Activated gamma-delta T cell (primary cell): ENCODE data around the gene TBC1D24.
A peak's percentile ranks its signal among the peaks of the same experiment; 100 is the strongest.

Experiments used
- DNase-seq: peaks from one replicate; lab custom pipeline; 2025; lab: John Stamatoyannopoulos, UW

The TBC1D24 gene

GRCh38 chr16:2499454-2499853 is 24.5 kb downstream of the TBC1D24 start:
- DNase-seq, result no peak

- DNase-seq, result no peak
These were observed 25.0 kb downstream of the TBC1D24 start for GRCh38 chr16:2499890-2500429.

- no peak for DNase-seq
These were observed 25.5 kb downstream of the TBC1D24 start for GRCh38 chr16:2500430-2500917.

GRCh38 chr16:2500918-2501750 is 26.2 kb downstream of the TBC1D24 start:
- DNase-seq, result peak; percentile 52

- no peak for DNase-seq
These were observed 27.3 kb downstream of the TBC1D24 start for GRCh38 chr16:2501946-2502895.

- no peak for DNase-seq
These were observed 30.8 kb downstream of the TBC1D24 start for GRCh38 chr16:2505695-2506094.

- no peak for DNase-seq
These were observed 32.2 kb downstream of the TBC1D24 start for GRCh38 chr16:2507052-2507659.

- DNase-seq, result no peak
These were observed 32.7 kb downstream of the TBC1D24 start for GRCh38 chr16:2507665-2508064.

GRCh38 chr16:2508722-2509400 is 33.9 kb downstream of the TBC1D24 start:
- no peak for DNase-seq

GRCh38 chr16:2511128-2511800 is 36.3 kb downstream of the TBC1D24 start:
- DNase-seq, result no peak

- DNase-seq, result no peak
These were observed 37.2 kb downstream of the TBC1D24 start for GRCh38 chr16:2511996-2512734.

GRCh38 chr16:2512735-2513404 is 37.9 kb downstream of the TBC1D24 start:
- DNase-seq, result no peak

GRCh38 chr16:2513405-2514332 is 38.7 kb downstream of the TBC1D24 start, which contains the start of gene ATP6V0C:
Gene ATP6V0C, plus strand, starts transcription at chr16:2513952. Its CDS starts 152 bp downstream, at chr16:2514104.
- peak; percentile 90 for DNase-seq

- peak; percentile 64 for DNase-seq
These were observed 39.6 kb downstream of the TBC1D24 start for GRCh38 chr16:2514333-2515179.

- no peak for DNase-seq
These were observed 40.4 kb downstream of the TBC1D24 start for GRCh38 chr16:2515180-2515851.

- DNase-seq, result no peak
These were observed 41.7 kb downstream of the TBC1D24 start for GRCh38 chr16:2516391-2517240.
